ENCODE results near the gene ADAMTS14. TPM values are rescaled to one million over a fixed set of nuclear protein-coding genes. Genes with fewer than 3 reads are reported as not detected.
"Not testable (repeated sequence)": the region's sequence is repeated elsewhere in the genome, so short reads cannot be mapped to it uniquely, and the experiment has no call there.

Gene ADAMTS14
- total RNA-seq, 2 experiments from 2014 or later, result 0.03 TPM; not detected in 1

GRCh38 chr10:70622981-70623844 lies 49.1 kb upstream of the ADAMTS14 start:
- Histone ChIP-seq H4K20me1 (ENCODE audit: insufficient read depth, low read length) (no peaks in the 10 kb centered on the region), H3K36me3 (ENCODE audit: insufficient read depth, low read length) (no peaks in the 10 kb centered on the region), H3K9me2 (ENCODE audit: insufficient read depth, low read length) (no peaks in the 10 kb centered on the region), H3K9me3 (ENCODE audit: low read length) (peaks cover 21% of the 10 kb centered on the region; the same call in 1 of the 2 replicates), H3K4me1 (ENCODE audit: insufficient read depth, low read length, poor library complexity, severe bottlenecking) (no peaks in the 10 kb centered on the region), H3K4me2 (ENCODE audit: low read length) (no peak overlapping the region), H2AFZ (ENCODE audit: low read length) (no peak overlapping the region), H3K4me3 (ENCODE audit: low read depth, low read length, poor library complexity, severe bottlenecking) (no peak overlapping the region), H3K79me2 (ENCODE audit: insufficient read depth, low read depth, low read length) (no peaks in the 10 kb centered on the region), H3K27ac (ENCODE audit: low read depth, low read length, poor library complexity, severe bottlenecking) (no peak overlapping the region)
- CTCF ChIA-PET (ENCODE audit: unreplicated experiment), result no interaction called here
- POLR2A ChIA-PET, result interaction anchor here (0.6 kb wide), 1 partner anchor 217 kb away, joined by 3 read pairs; no protein-coding TSS in a partner anchor
- no peak for DNase-seq (ENCODE audit: low spot score)
- BruUV-seq (replicated peaks), result no TSS peak
- no peak for TF ChIP-seq CTCF (conservative IDR thresholded peaks at IDR 0.05; ENCODE audit: low read length)
- TF ChIP-seq EZH2phosphoT487 (IDR thresholded peaks at IDR 0.05; ENCODE audit: borderline replicate concordance, low read depth, low read length), result no peak
- intact Hi-C loops (cut with micrococcal nuclease; ENCODE audit: unreplicated experiment), result loop anchor here (10.0 kb wide), 1 partner anchor 132 kb away; no protein-coding TSS in a partner anchor

GRCh38 chr10:70626056-70626455 lies 46.2 kb upstream of the ADAMTS14 start:
- Histone ChIP-seq H3K27ac (ENCODE audit: low read depth, low read length, poor library complexity, severe bottlenecking) (no peak overlapping the region), H3K9me3 (ENCODE audit: low read length) (peaks cover 26% of the 10 kb centered on the region; the same call in 1 of the 2 replicates), H4K20me1 (ENCODE audit: insufficient read depth, low read length) (no peaks in the 10 kb centered on the region), H3K79me2 (ENCODE audit: insufficient read depth, low read depth, low read length) (no peaks in the 10 kb centered on the region), H3K4me1 (ENCODE audit: insufficient read depth, low read length, poor library complexity, severe bottlenecking) (no peaks in the 10 kb centered on the region), H3K4me3 (ENCODE audit: low read depth, low read length, poor library complexity, severe bottlenecking) (no peak overlapping the region), H2AFZ (ENCODE audit: low read length) (no peak overlapping the region), H3K4me2 (ENCODE audit: low read length) (no peak overlapping the region), H3K36me3 (ENCODE audit: insufficient read depth, low read length) (no peaks in the 10 kb centered on the region), H3K9me2 (ENCODE audit: insufficient read depth, low read length) (no peaks in the 10 kb centered on the region)
- TF ChIP-seq EZH2phosphoT487 (IDR thresholded peaks at IDR 0.05; ENCODE audit: borderline replicate concordance, low read depth, low read length) (no peak), CTCF (conservative IDR thresholded peaks at IDR 0.05; ENCODE audit: low read length) (no peak)
- no TSS peak for BruUV-seq (replicated peaks)
- no peak for DNase-seq (ENCODE audit: low spot score)
- ChIA-PET POLR2A (no interaction called here), CTCF (ENCODE audit: unreplicated experiment) (no interaction called here)
- intact Hi-C loops (cut with micrococcal nuclease; ENCODE audit: unreplicated experiment), result loop anchor here (10.0 kb wide), 1 partner anchor 129 kb away; no protein-coding TSS in a partner anchor

- H3K27ac ChIP-seq (ENCODE audit: low read depth, low read length, poor library complexity, severe bottlenecking), result no peak overlapping the region
- H3K4me2 ChIP-seq (ENCODE audit: low read length), result no peak overlapping the region
- no peaks in the 10 kb centered on the region for H3K4me1 ChIP-seq (ENCODE audit: insufficient read depth, low read length, poor library complexity, severe bottlenecking)
- no peaks in the 10 kb centered on the region for H3K36me3 ChIP-seq (ENCODE audit: insufficient read depth, low read length)
- BruUV-seq (replicated peaks), result no TSS peak
- H3K79me2 ChIP-seq (ENCODE audit: insufficient read depth, low read depth, low read length), result no peaks in the 10 kb centered on the region
- DNase-seq (ENCODE audit: low spot score), result no peak
- intact Hi-C loops (cut with micrococcal nuclease; ENCODE audit: unreplicated experiment), result loop anchor here (10.0 kb wide), 1 partner anchor 125 kb away; no protein-coding TSS in a partner anchor
- H2AFZ ChIP-seq (ENCODE audit: low read length), result no peak overlapping the region
- TF ChIP-seq EZH2phosphoT487 (IDR thresholded peaks at IDR 0.05; ENCODE audit: borderline replicate concordance, low read depth, low read length), result no peak
- no peak for TF ChIP-seq CTCF (conservative IDR thresholded peaks at IDR 0.05; ENCODE audit: low read length)
- ChIA-PET CTCF (ENCODE audit: unreplicated experiment) (no interaction called here), POLR2A (no interaction called here)
- no peaks in the 10 kb centered on the region for H3K9me2 ChIP-seq (ENCODE audit: insufficient read depth, low read length)
- peaks cover 17% of the 10 kb centered on the region; the same call in 1 of the 2 replicates for H3K9me3 ChIP-seq (ENCODE audit: low read length)
- no peak overlapping the region for H3K4me3 ChIP-seq (ENCODE audit: low read depth, low read length, poor library complexity, severe bottlenecking)
- H4K20me1 ChIP-seq (ENCODE audit: insufficient read depth, low read length), result no peaks in the 10 kb centered on the region
Measured at GRCh38 chr10:70629338-70629737, 43.0 kb upstream of the ADAMTS14 start.

GRCh38 chr10:70631735-70632134 lies 40.6 kb upstream of the ADAMTS14 start:
- H3K27ac ChIP-seq (ENCODE audit: low read depth, low read length, poor library complexity, severe bottlenecking); H3K4me1 ChIP-seq (ENCODE audit: insufficient read depth, low read length, poor library complexity, severe bottlenecking); CTCF ChIA-PET (ENCODE audit: unreplicated experiment); H4K20me1 ChIP-seq (ENCODE audit: insufficient read depth, low read length); H3K4me2 ChIP-seq (ENCODE audit: low read length); intact Hi-C loops (cut with micrococcal nuclease; ENCODE audit: unreplicated experiment); BruUV-seq (replicated peaks); H3K36me3 ChIP-seq (ENCODE audit: insufficient read depth, low read length); H3K79me2 ChIP-seq (ENCODE audit: insufficient read depth, low read depth, low read length); H3K4me3 ChIP-seq (ENCODE audit: low read depth, low read length, poor library complexity, severe bottlenecking); H3K9me2 ChIP-seq (ENCODE audit: insufficient read depth, low read length); DNase-seq (ENCODE audit: low spot score); H2AFZ ChIP-seq (ENCODE audit: low read length): not testable (repeated sequence)
- POLR2A ChIA-PET, result interaction anchor here (0.6 to 0.7 kb wide), 2 partner anchors 204 to 314 kb away, joined by 3 to 4 read pairs; no protein-coding TSS in a partner anchor
- H3K9me3 ChIP-seq (ENCODE audit: low read length), result peaks cover 17% of the 10 kb centered on the region; the same call in 1 of the 2 replicates

Measured in OCI-LY7 (cell line).